ENCODE data around the gene SPTLC1. TPM values are rescaled to one million over a fixed set of nuclear protein-coding genes. Genes with fewer than 3 reads are reported as not detected.

The SPTLC1 gene
- total RNA-seq, 1 donor, result 124 TPM

- no peak overlapping the region for H2AFZ ChIP-seq (ENCODE audit: low read length)
Observed at GRCh38 chr9:92001244-92001643, 114.0 kb downstream of the SPTLC1 start.

GRCh38 chr9:91995000-91995655, 120.1 kb downstream of the SPTLC1 start:
- Histone ChIP-seq H3K36me3 (ENCODE audit: insufficient read depth, low read length) (no peaks in the 10 kb centered on the region), H3K4me2 (ENCODE audit: insufficient read depth, low read length) (no peak overlapping the region), H4K20me1 (ENCODE audit: insufficient read depth, low read length) (no peaks in the 10 kb centered on the region), H3K4me3 (ENCODE audit: insufficient read depth, low read length) (no peak overlapping the region), H3K27me3 (ENCODE audit: insufficient read depth, low read length) (peaks cover 51% of the 10 kb centered on the region), H2AFZ (ENCODE audit: low read length) (no peak overlapping the region), H3K27ac (ENCODE audit: low read depth, low read length) (no peak overlapping the region), H3K9me3 (ENCODE audit: low read depth, low read length) (no peaks in the 10 kb centered on the region), H3K4me1 (ENCODE audit: insufficient read depth, low read length) (peaks cover 4% of the 10 kb centered on the region), H3K79me2 (ENCODE audit: insufficient read depth, low read length) (no peaks in the 10 kb centered on the region)
- DNase-seq (ENCODE audit: insufficient read length, low spot score, missing footprints), result no peak
- TF ChIP-seq CTCF (IDR thresholded peaks at IDR 0.05; ENCODE audit: extremely low read depth, low read depth, low read length), result no peak

More at GRCh38 chr9:92001244-92001643, 114.0 kb downstream of the SPTLC1 start:
- peaks cover 13% of the 10 kb centered on the region for H3K27me3 ChIP-seq (ENCODE audit: insufficient read depth, low read length)
- H3K4me1 ChIP-seq (ENCODE audit: insufficient read depth, low read length), result no peaks in the 10 kb centered on the region
- no peak overlapping the region for H3K27ac ChIP-seq (ENCODE audit: low read depth, low read length)
- H3K36me3 ChIP-seq (ENCODE audit: insufficient read depth, low read length), result no peaks in the 10 kb centered on the region
- no peaks in the 10 kb centered on the region for H4K20me1 ChIP-seq (ENCODE audit: insufficient read depth, low read length)
- TF ChIP-seq CTCF (IDR thresholded peaks at IDR 0.05; ENCODE audit: extremely low read depth, low read depth, low read length), result no peak
- no peak for DNase-seq (ENCODE audit: insufficient read length, low spot score, missing footprints)
- no peak overlapping the region for H3K4me2 ChIP-seq (ENCODE audit: insufficient read depth, low read length)
- H3K9me3 ChIP-seq (ENCODE audit: low read depth, low read length), result no peaks in the 10 kb centered on the region
- no peak overlapping the region for H3K4me3 ChIP-seq (ENCODE audit: insufficient read depth, low read length)
- H3K79me2 ChIP-seq (ENCODE audit: insufficient read depth, low read length), result no peaks in the 10 kb centered on the region

- H3K27ac ChIP-seq (ENCODE audit: low read depth, low read length), result no peak overlapping the region
- H3K36me3 ChIP-seq (ENCODE audit: insufficient read depth, low read length), result no peaks in the 10 kb centered on the region
- H3K4me3 ChIP-seq (ENCODE audit: insufficient read depth, low read length), result no peak overlapping the region
- H3K9me3 ChIP-seq (ENCODE audit: low read depth, low read length), result no peaks in the 10 kb centered on the region
- TF ChIP-seq CTCF (IDR thresholded peaks at IDR 0.05; ENCODE audit: extremely low read depth, low read depth, low read length), result no peak
- H4K20me1 ChIP-seq (ENCODE audit: insufficient read depth, low read length), result no peaks in the 10 kb centered on the region
- peaks cover 4% of the 10 kb centered on the region for H3K4me1 ChIP-seq (ENCODE audit: insufficient read depth, low read length)
- H3K27me3 ChIP-seq (ENCODE audit: insufficient read depth, low read length), result peaks cover 49% of the 10 kb centered on the region
- no peak overlapping the region for H3K4me2 ChIP-seq (ENCODE audit: insufficient read depth, low read length)
- no peak overlapping the region for H2AFZ ChIP-seq (ENCODE audit: low read length)
- DNase-seq (ENCODE audit: insufficient read length, low spot score, missing footprints), result no peak
- no peaks in the 10 kb centered on the region for H3K79me2 ChIP-seq (ENCODE audit: insufficient read depth, low read length)
Observed at GRCh38 chr9:91994422-91994821, 120.8 kb downstream of the SPTLC1 start.

GRCh38 chr9:91992461-91993041, 122.7 kb downstream of the SPTLC1 start:
- Histone ChIP-seq H2AFZ (ENCODE audit: low read length) (no peak overlapping the region), H3K4me1 (ENCODE audit: insufficient read depth, low read length) (peaks cover 4% of the 10 kb centered on the region), H3K4me2 (ENCODE audit: insufficient read depth, low read length) (peak overlapping the region; percentile 60), H3K27me3 (ENCODE audit: insufficient read depth, low read length) (peaks cover 42% of the 10 kb centered on the region), H4K20me1 (ENCODE audit: insufficient read depth, low read length) (no peaks in the 10 kb centered on the region), H3K4me3 (ENCODE audit: insufficient read depth, low read length) (no peak overlapping the region), H3K9me3 (ENCODE audit: low read depth, low read length) (no peaks in the 10 kb centered on the region), H3K36me3 (ENCODE audit: insufficient read depth, low read length) (no peaks in the 10 kb centered on the region), H3K27ac (ENCODE audit: low read depth, low read length) (no peak overlapping the region), H3K79me2 (ENCODE audit: insufficient read depth, low read length) (no peaks in the 10 kb centered on the region)
- TF ChIP-seq CTCF (IDR thresholded peaks at IDR 0.05; ENCODE audit: extremely low read depth, low read depth, low read length), result no peak
- DNase-seq (ENCODE audit: insufficient read length, low spot score, missing footprints), result no peak

All from osteoblast (primary cell).